Ectodermal cell (in vitro differentiated cells): ENCODE data around the gene POU2F3.

Experiments used
- H3K27ac ChIP-seq: 2 replicates; pipeline ENCODE4 v1.7.0; 2013; ENCODE audit warnings: mild to moderate bottlenecking, low read depth, low read length; ENCODE audit not compliant: insufficient read depth, poor library complexity, severe bottlenecking
- H3K27me3 ChIP-seq: 2 replicates; pipeline ENCODE4 v1.7.0; 2013; ENCODE audit warnings: mild to moderate bottlenecking, low read length; ENCODE audit not compliant: insufficient read depth, control insufficient read depth, poor library complexity, severe bottlenecking
- H3K36me3 ChIP-seq: one replicate; pipeline ENCODE4 v1.7.0; 2013; ENCODE audit warnings: low read length; ENCODE audit not compliant: control insufficient read depth, insufficient read depth
- H3K4me1 ChIP-seq: one replicate; pipeline ENCODE4 v1.7.0; 2013; ENCODE audit warnings: low read length; ENCODE audit not compliant: control insufficient read depth, insufficient read depth
- H3K4me3 ChIP-seq: 2 replicates; pipeline ENCODE4 v1.7.0; 2013; ENCODE audit warnings: low read depth, low read length, control low read depth; ENCODE audit not compliant: insufficient read depth
- H3K9me3 ChIP-seq: 2 replicates; pipeline ENCODE4 v1.7.0; 2013; ENCODE audit warnings: mild to moderate bottlenecking, low read length, moderate library complexity; ENCODE audit not compliant: control insufficient read depth
- WGBS, 2 experiments: methylation state at CpG; one replicate each; pipeline ENCODE4 v1.1.7; 2013; ENCODE audit warnings: missing lambda C conversion rate in 2 of 2; 5-methylcytosine and 5-hydroxymethylcytosine counted together

The POU2F3 gene

GRCh38 chr11:120310870-120311269, 70.9 kb downstream of the POU2F3 start:
- H3K4me3 ChIP-seq = no peak overlapping the region
- no peak overlapping the region for H3K27ac ChIP-seq
- no peaks in the 10 kb centered on the region for H3K9me3 ChIP-seq
- H3K4me1 ChIP-seq = peaks cover 12% of the 10 kb centered on the region
- H3K27me3 ChIP-seq = no peaks in the 10 kb centered on the region
- H3K36me3 ChIP-seq = no peaks in the 10 kb centered on the region
- 85 to 87% methylated on average over 3 of the region's 3 CpGs for WGBS, 2 experiments

- Histone ChIP-seq H3K27me3 (no peaks in the 10 kb centered on the region), H3K4me1 (peaks cover 4% of the 10 kb centered on the region), H3K4me3 (no peak overlapping the region), H3K27ac (no peak overlapping the region), H3K9me3 (no peaks in the 10 kb centered on the region), H3K36me3 (no peaks in the 10 kb centered on the region)
- WGBS, 2 experiments = 58 to 60% methylated on average over 3 of the region's 3 CpGs
Measured at GRCh38 chr11:120314861-120315260, 74.9 kb downstream of the POU2F3 start.

- WGBS, 2 experiments = 41 to 45% methylated on average over 8 of the region's 8 CpGs
- no peaks in the 10 kb centered on the region for H3K9me3 ChIP-seq
- H3K36me3 ChIP-seq = no peaks in the 10 kb centered on the region
- H3K4me1 ChIP-seq = peaks cover 4% of the 10 kb centered on the region
- no peak overlapping the region for H3K27ac ChIP-seq
- no peaks in the 10 kb centered on the region for H3K27me3 ChIP-seq
- H3K4me3 ChIP-seq = no peak overlapping the region
Measured at GRCh38 chr11:120316880-120317688, 77.1 kb downstream of the POU2F3 start.

GRCh38 chr11:120317689-120318480, 77.9 kb downstream of the POU2F3 start:
- WGBS, 2 experiments = 90 to 93% methylated on average over 10 of the region's 10 CpGs
- Histone ChIP-seq H3K27ac (no peak overlapping the region), H3K36me3 (no peaks in the 10 kb centered on the region), H3K4me1 (peaks cover 4% of the 10 kb centered on the region), H3K27me3 (no peaks in the 10 kb centered on the region), H3K4me3 (no peak overlapping the region), H3K9me3 (no peaks in the 10 kb centered on the region)

- H3K36me3 ChIP-seq = no peaks in the 10 kb centered on the region
- H3K4me1 ChIP-seq = peaks cover 4% of the 10 kb centered on the region
- H3K27me3 ChIP-seq = peaks cover 4% of the 10 kb centered on the region
- no peak overlapping the region for H3K4me3 ChIP-seq
- no peaks in the 10 kb centered on the region for H3K9me3 ChIP-seq
- WGBS, 2 experiments = 82 to 85% methylated on average over 4 of the region's 4 CpGs
- no peak overlapping the region for H3K27ac ChIP-seq
Measured at GRCh38 chr11:120318906-120319305, 79.0 kb downstream of the POU2F3 start.

- Histone ChIP-seq H3K4me3 (peak within 1 kb of the TSS; percentile 83), H3K27me3 (peaks cover 9% of the 10 kb centered on the region), H3K9me3 (no peaks in the 10 kb centered on the region), H3K36me3 (no peaks in the 10 kb centered on the region), H3K4me1 (peaks cover 8% of the 10 kb centered on the region), H3K27ac (peak within 1 kb of the TSS; percentile 76)
- WGBS, 2 experiments = 1% methylated on average over 84 of the region's 84 CpGs
Measured at GRCh38 chr11:120324932-120325810, 85.2 kb downstream of the POU2F3 start, which contains the start of gene TLCD5. Gene TLCD5, plus strand, starts transcription at chr11:120325299. Its CDS starts 2,143 bp downstream, at chr11:120327442.

- peaks cover 5% of the 10 kb centered on the region for H3K36me3 ChIP-seq
- peaks cover 9% of the 10 kb centered on the region for H3K27me3 ChIP-seq
- H3K4me3 ChIP-seq = peak overlapping the region; percentile 83
- no peaks in the 10 kb centered on the region for H3K9me3 ChIP-seq
- peaks cover 8% of the 10 kb centered on the region for H3K4me1 ChIP-seq
- 78 to 92% methylated on average over 2 to 3 of the region's 3 CpGs for WGBS, 2 experiments
- no peak overlapping the region for H3K27ac ChIP-seq
Measured at GRCh38 chr11:120326228-120326627, 86.3 kb downstream of the POU2F3 start.

GRCh38 chr11:120326845-120327281, 86.9 kb downstream of the POU2F3 start:
- H3K36me3 ChIP-seq = peaks cover 8% of the 10 kb centered on the region
- peaks cover 9% of the 10 kb centered on the region for H3K27me3 ChIP-seq
- no peak overlapping the region for H3K27ac ChIP-seq
- WGBS, 2 experiments = 85 to 93% methylated on average over 4 of the region's 4 CpGs
- H3K9me3 ChIP-seq = no peaks in the 10 kb centered on the region
- peaks cover 8% of the 10 kb centered on the region for H3K4me1 ChIP-seq
- no peak overlapping the region for H3K4me3 ChIP-seq

- no peak overlapping the region for H3K27ac ChIP-seq
- no peaks in the 10 kb centered on the region for H3K9me3 ChIP-seq
- peaks cover 8% of the 10 kb centered on the region for H3K4me1 ChIP-seq
- peaks cover 9% of the 10 kb centered on the region for H3K27me3 ChIP-seq
- peaks cover 8% of the 10 kb centered on the region for H3K36me3 ChIP-seq
- 98% methylated on average over 3 to 4 of the region's 4 CpGs for WGBS, 2 experiments
- no peak overlapping the region for H3K4me3 ChIP-seq
Measured at GRCh38 chr11:120327311-120327710, 87.4 kb downstream of the POU2F3 start.
